HG03064 (cell line): ENCODE data around the gene EGLN3.
"Not testable (repeated sequence)": the region's sequence is repeated elsewhere in the genome, so short reads cannot be mapped to it uniquely, and the experiment has no call there.

Source experiments
- ATAC-seq: cut with Tn5 transposase; IDR thresholded peaks from one replicate; pipeline ENCODE4 v1.9.1; 2021; ENCODE audit warnings: low read depth; ENCODE audit not compliant: unreplicated experiment

Gene EGLN3

GRCh38 chr14:33950320-33951182, at the start of gene EGLN3:
EGLN3 (minus strand) TSS chr14:33951074; CDS start chr14:33950752, 322 bp downstream.
- ATAC-seq: peak; percentile 58

- ATAC-seq: no peak
Observed at GRCh38 chr14:34000396-34000795, 49.5 kb upstream of the EGLN3 start.

- ATAC-seq: no peak
Observed at GRCh38 chr14:33999771-34000291, 49.0 kb upstream of the EGLN3 start.

GRCh38 chr14:33997611-33998010, 46.7 kb upstream of the EGLN3 start:
- ATAC-seq: no peak

- no peak for ATAC-seq
Observed at GRCh38 chr14:33996462-33996861, 45.6 kb upstream of the EGLN3 start.

- ATAC-seq: no peak
Observed at GRCh38 chr14:33993246-33993645, 42.4 kb upstream of the EGLN3 start.

GRCh38 chr14:33992274-33993007, 41.6 kb upstream of the EGLN3 start:
- no peak for ATAC-seq

- ATAC-seq: no peak
Observed at GRCh38 chr14:33990790-33991189, 39.9 kb upstream of the EGLN3 start.

- ATAC-seq: no peak
Observed at GRCh38 chr14:33987565-33988080, 36.7 kb upstream of the EGLN3 start.

GRCh38 chr14:33986804-33987203, 35.9 kb upstream of the EGLN3 start:
- no peak for ATAC-seq

GRCh38 chr14:33985242-33985641, 34.4 kb upstream of the EGLN3 start:
- no peak for ATAC-seq

- peak; percentile 67 for ATAC-seq
Observed at GRCh38 chr14:33979613-33980276, 28.9 kb upstream of the EGLN3 start.

GRCh38 chr14:33978892-33979612, 28.2 kb upstream of the EGLN3 start:
- ATAC-seq: no peak

- peak; percentile 71 for ATAC-seq
Observed at GRCh38 chr14:33972583-33973081, 21.8 kb upstream of the EGLN3 start.

- ATAC-seq: not testable (repeated sequence)
Observed at GRCh38 chr14:33969846-33970245, 19.0 kb upstream of the EGLN3 start.

- ATAC-seq: no peak
Observed at GRCh38 chr14:33968722-33969121, 17.8 kb upstream of the EGLN3 start.

- ATAC-seq: no peak
Observed at GRCh38 chr14:33967138-33967537, 16.3 kb upstream of the EGLN3 start.

GRCh38 chr14:33966276-33966675, 15.4 kb upstream of the EGLN3 start:
- ATAC-seq: no peak

GRCh38 chr14:33964599-33965317, 13.9 kb upstream of the EGLN3 start:
- ATAC-seq: no peak
